CD4-positive, alpha-beta T cell treated with Interferon alpha-2 for 1 hour (primary cell): ENCODE data around the gene DYDC2.
"Not testable (repeated sequence)": the region's sequence is repeated elsewhere in the genome, so short reads cannot be mapped to it uniquely, and the experiment has no call there.

Source experiments
- DNase-seq, 2 donors: peaks; one replicate each; pipeline ENCODE4 v3.0.0-alpha.2; 2020 to 2022

Gene DYDC2

DNA sequence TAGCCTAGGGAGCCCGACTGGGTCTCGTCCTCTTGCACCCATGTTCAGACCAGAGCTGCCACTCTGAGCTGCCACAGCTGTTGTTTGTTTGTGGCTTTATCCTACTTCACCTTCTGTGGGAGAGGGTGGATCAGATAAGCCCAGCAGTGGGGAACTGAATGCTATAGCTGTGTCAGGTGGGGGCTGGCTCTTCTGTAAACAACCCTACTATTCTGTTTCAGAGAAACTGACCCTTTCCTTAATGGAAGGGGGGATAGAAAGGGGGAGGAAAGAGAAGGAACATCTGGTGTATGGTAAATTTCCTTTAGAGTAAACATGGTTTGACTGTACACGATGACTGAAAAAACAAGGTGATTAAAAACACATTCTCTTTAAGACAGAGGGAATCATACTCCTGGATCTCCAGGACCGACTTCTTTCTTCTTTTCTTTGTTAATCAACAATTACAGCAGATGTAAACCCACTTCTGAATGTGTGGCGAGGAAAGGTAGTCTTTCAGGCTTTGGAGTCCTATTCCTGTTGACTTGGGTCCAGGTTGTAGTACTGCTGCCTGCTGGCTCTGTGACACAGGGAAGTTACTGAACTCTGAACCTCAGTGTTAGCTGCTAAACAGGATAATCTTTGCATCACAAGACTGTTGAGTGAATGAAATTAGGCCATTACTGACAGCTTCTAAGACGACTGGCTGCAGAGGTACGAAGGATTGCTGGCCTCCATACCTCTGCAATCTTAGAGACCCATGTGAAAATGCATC lies 57.7 kb downstream of the DYDC2 start:
- DNase-seq, result no peak

GRCh38 chr10:80415734-80416478 lies 59.3 kb downstream of the DYDC2 start:
- DNase-seq, result no peak

DNA sequence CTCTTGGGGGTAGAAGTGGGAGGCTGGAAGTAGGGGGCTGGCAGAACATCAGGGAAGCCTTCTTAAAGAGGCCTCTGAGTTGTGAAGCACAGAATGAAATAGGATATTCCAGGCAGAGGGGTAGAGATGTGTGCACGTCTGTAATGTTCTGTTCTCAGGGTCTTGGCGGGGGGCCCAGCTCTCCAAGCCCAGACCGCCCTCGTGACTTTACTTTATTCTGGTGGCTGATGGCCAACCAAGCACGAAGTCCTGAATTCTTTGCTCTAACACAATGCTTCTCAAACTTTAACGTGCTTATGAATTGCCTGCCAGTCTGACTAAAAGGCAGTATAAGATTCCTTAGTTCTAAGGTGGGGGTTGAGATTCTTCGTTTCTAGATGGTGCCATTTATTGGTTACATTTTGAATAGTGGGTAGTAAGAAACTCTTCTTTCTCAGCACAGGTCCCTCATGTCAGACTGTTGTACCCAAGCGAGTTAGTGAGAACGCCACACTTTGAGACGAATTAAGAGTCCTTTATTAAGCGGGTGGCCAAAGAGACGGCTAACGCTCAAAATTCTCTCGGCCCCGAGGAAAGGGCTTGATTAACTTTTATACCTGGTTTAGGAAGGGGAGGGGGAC lies 60.0 kb downstream of the DYDC2 start:
- DNase-seq, result no peak

DNA sequence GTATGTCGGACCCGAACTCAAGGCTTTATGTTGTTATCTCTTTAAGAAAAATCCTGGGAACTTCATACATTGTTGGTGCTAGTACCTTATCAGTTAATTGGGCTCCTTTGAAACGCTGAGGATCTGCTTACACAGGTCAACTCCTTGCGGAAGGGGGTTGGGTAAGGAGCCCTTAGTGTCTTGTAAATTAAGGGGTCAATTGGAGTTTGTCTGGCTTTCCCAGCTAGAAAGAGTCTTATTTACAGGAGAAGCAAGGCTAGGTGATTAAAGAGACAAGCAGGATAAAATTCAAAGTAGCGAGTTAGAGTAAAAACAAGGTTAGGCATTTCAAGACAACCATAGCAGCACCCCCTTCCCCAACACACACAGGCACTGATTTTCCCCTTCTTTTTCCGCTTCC lies 60.7 kb downstream of the DYDC2 start:
- DNase-seq, result not testable (repeated sequence)
